ENCODE results near the gene RDX.
"Not testable (repeated sequence)": the region's sequence is repeated elsewhere in the genome, so short reads cannot be mapped to it uniquely, and the experiment has no call there.

RDX gene

DNA sequence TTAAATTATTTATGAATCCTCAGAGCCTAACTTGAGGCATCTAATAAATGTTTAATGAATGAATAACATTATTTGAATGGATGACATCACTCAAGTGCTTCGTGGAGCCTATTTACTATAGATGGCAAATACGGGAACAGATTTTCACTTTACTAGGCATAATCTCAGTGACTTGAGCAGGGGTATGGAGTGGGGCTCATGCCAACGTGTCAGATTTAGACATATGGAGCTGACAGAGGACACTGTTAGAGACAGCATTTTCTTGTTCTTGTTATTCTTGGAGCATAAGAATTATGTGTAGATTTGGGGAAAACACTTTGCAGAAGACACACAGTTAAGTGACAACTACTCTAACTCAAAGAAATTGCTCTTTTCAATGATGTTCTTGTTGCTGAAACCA is 78.5 kb downstream of the RDX start:
- H3K4me3 ChIP-seq (ENCODE audit: insufficient read depth in 1 of 2, low read depth in 1 of 2, low read length in 2 of 2), result no peak overlapping the region
- no peak overlapping the region for H4K91ac ChIP-seq (ENCODE audit: low read length)
- WGBS, result 97% methylated on average over 3 of the region's 3 CpGs
- H3K79me1 ChIP-seq (replicated peaks; ENCODE audit: low read length, poor library complexity, severe bottlenecking), result peaks cover 3% of the 10 kb centered on the region
- no peaks in the 10 kb centered on the region for H3K9me3 ChIP-seq (ENCODE audit: control insufficient read depth, low read length)
- no peak overlapping the region for H3K4ac ChIP-seq (ENCODE audit: low read depth in 1 of 2, low read length in 2 of 2)
- no peak overlapping the region for H3K4me2 ChIP-seq (ENCODE audit: low read length, poor library complexity, severe bottlenecking)
- H4K8ac ChIP-seq (ENCODE audit: low read length), result no peak overlapping the region
- H3K18ac ChIP-seq (ENCODE audit: low read depth in 1 of 2, low read length in 2 of 2), result no peak overlapping the region
- no peak overlapping the region for H2BK12ac ChIP-seq (ENCODE audit: low read length in 2 of 2)
- no peak overlapping the region for H2BK15ac ChIP-seq (ENCODE audit: low read depth, poor library complexity, severe bottlenecking)
- H2BK120ac ChIP-seq (ENCODE audit: low read depth, low read length), result no peak overlapping the region
- no peaks in the 10 kb centered on the region for H3K27me3 ChIP-seq (ENCODE audit: control insufficient read depth in 1 of 2, insufficient read depth in 1 of 2, low read length in 2 of 2)
- H3K36me3 ChIP-seq (ENCODE audit: control insufficient read depth in 1 of 2, insufficient read depth in 2 of 2, low read depth in 1 of 2, low read length in 2 of 2), result no peaks in the 10 kb centered on the region
- H3K14ac ChIP-seq (ENCODE audit: low read length in 2 of 2), result no peak overlapping the region
- H3K4me1 ChIP-seq (ENCODE audit: control insufficient read depth, insufficient read depth, low read depth, low read length), result no peaks in the 10 kb centered on the region
- no peak overlapping the region for H2AK5ac ChIP-seq (ENCODE audit: low read length, severe bottlenecking)
- H2AFZ ChIP-seq (ENCODE audit: low read depth, low read length), result no peak overlapping the region
- H2BK5ac ChIP-seq (ENCODE audit: low read depth, low read length, poor library complexity, severe bottlenecking), result no peak overlapping the region
- DNase-seq, result no peak
- no peak overlapping the region for H3K27ac ChIP-seq (ENCODE audit: low read length, poor library complexity, severe bottlenecking)
- H3K23ac ChIP-seq (ENCODE audit: low read length in 2 of 2), result no peak overlapping the region
- H3K9ac ChIP-seq (ENCODE audit: low read length), result no peak overlapping the region

GRCh38 chr11:110217223-110217877 is 79.1 kb downstream of the RDX start:
- Histone ChIP-seq H4K91ac (ENCODE audit: low read length) (no peak overlapping the region), H3K23ac (ENCODE audit: low read length in 2 of 2) (no peak overlapping the region), H3K36me3 (ENCODE audit: control insufficient read depth in 1 of 2, insufficient read depth in 2 of 2, low read depth in 1 of 2, low read length in 2 of 2) (no peaks in the 10 kb centered on the region), H2BK15ac (ENCODE audit: low read depth, poor library complexity, severe bottlenecking) (no peak overlapping the region), H2AK5ac (ENCODE audit: low read length, severe bottlenecking) (no peak overlapping the region), H2BK120ac (ENCODE audit: low read depth, low read length) (no peak overlapping the region), H3K4me1 (ENCODE audit: control insufficient read depth, insufficient read depth, low read depth, low read length) (no peaks in the 10 kb centered on the region), H3K4me3 (ENCODE audit: insufficient read depth in 1 of 2, low read depth in 1 of 2, low read length in 2 of 2) (no peak overlapping the region), H3K27me3 (ENCODE audit: control insufficient read depth in 1 of 2, insufficient read depth in 1 of 2, low read length in 2 of 2) (no peaks in the 10 kb centered on the region), H3K18ac (ENCODE audit: low read depth in 1 of 2, low read length in 2 of 2) (no peak overlapping the region), H3K79me1 (replicated peaks; ENCODE audit: low read length, poor library complexity, severe bottlenecking) (peaks cover 3% of the 10 kb centered on the region), H4K8ac (ENCODE audit: low read length) (no peak overlapping the region), H3K14ac (ENCODE audit: low read length in 2 of 2) (no peak overlapping the region), H3K27ac (ENCODE audit: low read length, poor library complexity, severe bottlenecking) (no peak overlapping the region), H3K4me2 (ENCODE audit: low read length, poor library complexity, severe bottlenecking) (no peak overlapping the region), H2BK12ac (ENCODE audit: low read length in 2 of 2) (no peak overlapping the region), H3K9ac (ENCODE audit: low read length) (no peak overlapping the region), H2AFZ (ENCODE audit: low read depth, low read length) (no peak overlapping the region), H3K9me3 (ENCODE audit: control insufficient read depth, low read length) (no peaks in the 10 kb centered on the region), H2BK5ac (ENCODE audit: low read depth, low read length, poor library complexity, severe bottlenecking) (no peak overlapping the region), H3K4ac (ENCODE audit: low read depth in 1 of 2, low read length in 2 of 2) (no peak overlapping the region)
- no peak for DNase-seq
- WGBS, result 92% methylated on average over 10 of the region's 12 CpGs

GRCh38 chr11:110209313-110209694 is 87.1 kb downstream of the RDX start:
- H3K9ac ChIP-seq (ENCODE audit: low read length); H3K27ac ChIP-seq (ENCODE audit: low read length, poor library complexity, severe bottlenecking); H4K8ac ChIP-seq (ENCODE audit: low read length); H2AK5ac ChIP-seq (ENCODE audit: low read length, severe bottlenecking); H3K79me1 ChIP-seq (replicated peaks; ENCODE audit: low read length, poor library complexity, severe bottlenecking); H2BK12ac ChIP-seq (ENCODE audit: low read length in 2 of 2); H3K23ac ChIP-seq (ENCODE audit: low read length in 2 of 2); H3K4me2 ChIP-seq (ENCODE audit: low read length, poor library complexity, severe bottlenecking); H3K9me3 ChIP-seq (ENCODE audit: control insufficient read depth, low read length); H3K4me3 ChIP-seq (ENCODE audit: insufficient read depth in 1 of 2, low read depth in 1 of 2, low read length in 2 of 2); H3K4me1 ChIP-seq (ENCODE audit: control insufficient read depth, insufficient read depth, low read depth, low read length); H3K27me3 ChIP-seq (ENCODE audit: control insufficient read depth in 1 of 2, insufficient read depth in 1 of 2, low read length in 2 of 2); DNase-seq; H3K36me3 ChIP-seq (ENCODE audit: control insufficient read depth in 1 of 2, insufficient read depth in 2 of 2, low read depth in 1 of 2, low read length in 2 of 2); H2BK5ac ChIP-seq (ENCODE audit: low read depth, low read length, poor library complexity, severe bottlenecking); H2BK15ac ChIP-seq (ENCODE audit: low read depth, poor library complexity, severe bottlenecking); H3K4ac ChIP-seq (ENCODE audit: low read depth in 1 of 2, low read length in 2 of 2); H3K14ac ChIP-seq (ENCODE audit: low read length in 2 of 2); H2AFZ ChIP-seq (ENCODE audit: low read depth, low read length); H3K18ac ChIP-seq (ENCODE audit: low read depth in 1 of 2, low read length in 2 of 2); H4K91ac ChIP-seq (ENCODE audit: low read length); H2BK120ac ChIP-seq (ENCODE audit: low read depth, low read length): not testable (repeated sequence)
- WGBS, result 0% methylated on average over 5 of the region's 14 CpGs

DNA sequence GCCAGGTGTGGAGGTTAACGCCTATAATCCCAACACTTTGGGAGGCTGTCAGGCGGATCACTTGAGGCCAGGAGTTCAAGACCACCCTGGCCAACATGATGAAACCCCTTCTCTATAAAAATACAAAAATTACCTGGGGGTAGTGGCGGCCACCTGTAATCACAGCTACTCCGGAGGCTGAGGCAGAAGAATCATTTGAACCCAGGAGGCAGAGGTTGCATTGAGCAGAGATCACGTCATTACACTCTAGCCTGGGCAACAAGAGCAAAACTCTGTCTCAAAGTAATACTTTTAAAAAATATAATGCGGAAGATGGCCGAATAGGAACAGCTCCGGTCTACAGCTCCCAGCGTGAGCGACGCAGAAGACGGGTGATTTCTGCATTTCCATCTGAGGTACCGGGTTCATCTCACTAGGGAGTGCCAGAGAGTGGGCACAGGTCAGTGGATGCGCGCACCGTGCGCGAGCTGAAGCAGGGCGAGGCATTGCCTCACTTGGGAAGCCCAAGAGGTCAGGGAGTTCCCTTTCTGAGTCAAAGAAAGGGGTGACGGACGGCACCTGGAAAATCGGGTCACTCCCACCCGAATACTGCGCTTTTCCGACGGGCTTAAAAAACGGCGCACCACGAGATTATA is 87.6 kb downstream of the RDX start:
- not testable (repeated sequence) for H2AFZ ChIP-seq (ENCODE audit: low read depth, low read length); DNase-seq; H3K4me1 ChIP-seq (ENCODE audit: control insufficient read depth, insufficient read depth, low read depth, low read length); H4K91ac ChIP-seq (ENCODE audit: low read length); H3K9ac ChIP-seq (ENCODE audit: low read length); H2BK120ac ChIP-seq (ENCODE audit: low read depth, low read length); H3K27me3 ChIP-seq (ENCODE audit: control insufficient read depth in 1 of 2, insufficient read depth in 1 of 2, low read length in 2 of 2); H3K23ac ChIP-seq (ENCODE audit: low read length in 2 of 2); H2AK5ac ChIP-seq (ENCODE audit: low read length, severe bottlenecking); H3K79me1 ChIP-seq (replicated peaks; ENCODE audit: low read length, poor library complexity, severe bottlenecking); H2BK12ac ChIP-seq (ENCODE audit: low read length in 2 of 2); H3K4ac ChIP-seq (ENCODE audit: low read depth in 1 of 2, low read length in 2 of 2); H3K36me3 ChIP-seq (ENCODE audit: control insufficient read depth in 1 of 2, insufficient read depth in 2 of 2, low read depth in 1 of 2, low read length in 2 of 2); H3K9me3 ChIP-seq (ENCODE audit: control insufficient read depth, low read length); H3K4me3 ChIP-seq (ENCODE audit: insufficient read depth in 1 of 2, low read depth in 1 of 2, low read length in 2 of 2); H2BK5ac ChIP-seq (ENCODE audit: low read depth, low read length, poor library complexity, severe bottlenecking); H4K8ac ChIP-seq (ENCODE audit: low read length); H3K14ac ChIP-seq (ENCODE audit: low read length in 2 of 2); H3K27ac ChIP-seq (ENCODE audit: low read length, poor library complexity, severe bottlenecking)
- Histone ChIP-seq H3K18ac (ENCODE audit: low read depth in 1 of 2, low read length in 2 of 2) (peak overlapping the region in 1 of 2 experiments; percentile 62), H3K4me2 (ENCODE audit: low read length, poor library complexity, severe bottlenecking) (peak overlapping the region; percentile 39), H2BK15ac (ENCODE audit: low read depth, poor library complexity, severe bottlenecking) (peak overlapping the region; percentile 7)
- 55% methylated on average over 21 of the region's 29 CpGs for WGBS
